Astrocyte of the hippocampus (primary cell): Measurements from ENCODE around the gene HLF.
"Not testable (repeated sequence)": the region's sequence is repeated elsewhere in the genome, so short reads cannot be mapped to it uniquely, and the experiment has no call there.

ENCODE experiments used
- DNase-seq: peaks from one replicate; pipeline ENCODE4 v3.0.0; 2011; ENCODE audit warnings: low read depth, low spot score

HLF gene

GRCh38 chr17:55327225-55328088, 62.7 kb downstream of the HLF start:
- DNase-seq: peak; percentile 19

- DNase-seq: not testable (repeated sequence)
Observed at GRCh38 chr17:55328514-55328913, 63.8 kb downstream of the HLF start.

- no peak for DNase-seq
Observed at GRCh38 chr17:55330344-55330933, 65.7 kb downstream of the HLF start.

GRCh38 chr17:55332296-55333041, 67.7 kb downstream of the HLF start:
- no peak for DNase-seq

- peak; percentile 87 for DNase-seq
Observed at GRCh38 chr17:55334285-55334684, 69.5 kb downstream of the HLF start.

- DNase-seq: no peak
Observed at GRCh38 chr17:55334881-55335540, 70.3 kb downstream of the HLF start.

GRCh38 chr17:55335625-55336024, 70.9 kb downstream of the HLF start:
- no peak for DNase-seq

- no peak for DNase-seq
Observed at GRCh38 chr17:55336426-55336825, 71.7 kb downstream of the HLF start.

GRCh38 chr17:55340176-55340575, 75.4 kb downstream of the HLF start:
- DNase-seq: no peak

- no peak for DNase-seq
Observed at GRCh38 chr17:55340686-55341085, 75.9 kb downstream of the HLF start.

- peak; percentile 74 for DNase-seq
Observed at GRCh38 chr17:55341432-55341831, 76.7 kb downstream of the HLF start.

- no peak for DNase-seq
Observed at GRCh38 chr17:55342800-55343585, 78.2 kb downstream of the HLF start.

GRCh38 chr17:55343900-55344513, 79.2 kb downstream of the HLF start:
- DNase-seq: no peak

- DNase-seq: no peak
Observed at GRCh38 chr17:55344514-55344997, 79.8 kb downstream of the HLF start.

GRCh38 chr17:55345132-55345531, 80.4 kb downstream of the HLF start:
- no peak for DNase-seq

GRCh38 chr17:55346658-55347057, 81.9 kb downstream of the HLF start:
- no peak for DNase-seq

GRCh38 chr17:55347341-55347740, 82.6 kb downstream of the HLF start:
- DNase-seq: no peak

GRCh38 chr17:55348749-55349354, 84.1 kb downstream of the HLF start:
- DNase-seq: peak; percentile 77

- no peak for DNase-seq
Observed at GRCh38 chr17:55350825-55351205, 86.1 kb downstream of the HLF start.

GRCh38 chr17:55351226-55351625, 86.5 kb downstream of the HLF start:
- DNase-seq: no peak
